ENCODE data around the gene C11orf21.

Gene C11orf21

DNA sequence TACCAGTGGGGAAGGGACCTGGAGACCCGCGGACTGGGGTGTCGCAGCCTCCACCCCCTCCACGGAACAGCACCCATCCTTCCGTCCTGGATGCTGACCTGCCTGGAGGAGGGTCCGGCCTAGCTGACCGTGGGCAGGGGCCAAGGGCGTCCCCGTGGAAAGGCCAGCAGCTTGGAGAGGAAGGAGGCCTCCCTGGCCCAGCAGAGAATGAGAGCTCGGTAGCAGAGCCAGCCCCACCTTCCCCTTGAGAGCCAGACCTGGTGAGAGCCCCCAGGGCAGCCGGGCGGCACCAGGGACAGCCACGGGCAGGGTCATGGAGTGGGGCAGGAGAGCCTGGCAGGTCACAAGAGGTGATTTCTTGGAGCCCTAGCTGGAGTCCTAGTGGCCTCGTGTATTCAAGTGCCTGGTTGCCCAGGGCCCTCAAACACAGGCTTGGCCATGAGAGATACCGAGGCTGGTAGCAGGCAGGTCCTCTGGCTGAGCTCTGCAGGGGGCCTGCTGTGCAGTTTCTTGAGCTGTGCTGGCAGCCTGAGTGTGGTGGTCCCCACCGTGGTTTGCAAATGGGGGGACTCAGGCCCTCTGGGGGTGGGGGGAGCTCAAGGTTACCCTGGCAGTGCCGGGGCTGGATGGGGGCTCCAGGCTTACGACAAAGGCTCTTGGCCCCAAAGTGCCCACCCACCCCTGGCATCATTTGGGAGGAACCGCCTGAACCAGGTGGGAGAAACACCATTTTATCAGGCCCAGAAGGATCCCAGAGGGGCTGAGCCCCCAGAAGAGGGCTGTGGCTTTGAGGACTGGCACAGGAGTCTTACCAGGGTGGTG lies 7.7 kb upstream of the C11orf21 start:
- Histone ChIP-seq H3K27me3 (ENCODE audit: control insufficient read depth, insufficient read depth, low read length) (no peaks in the 10 kb centered on the region), H3K9me3 (ENCODE audit: control insufficient read depth, low read length) (no peaks in the 10 kb centered on the region), H3K4me2 (ENCODE audit: low read length) (no peak overlapping the region), H3K27ac (no peak overlapping the region), H3K79me2 (no peaks in the 10 kb centered on the region), H3K36me3 (ENCODE audit: control insufficient read depth, insufficient read depth, low read length) (no peaks in the 10 kb centered on the region), H2AFZ (no peak overlapping the region), H3K9ac (no peak overlapping the region), H3K4me3 (ENCODE audit: low read depth, low read length) (no peak overlapping the region), H3K4me1 (no peaks in the 10 kb centered on the region)
- TF ChIP-seq, protein P1, sequence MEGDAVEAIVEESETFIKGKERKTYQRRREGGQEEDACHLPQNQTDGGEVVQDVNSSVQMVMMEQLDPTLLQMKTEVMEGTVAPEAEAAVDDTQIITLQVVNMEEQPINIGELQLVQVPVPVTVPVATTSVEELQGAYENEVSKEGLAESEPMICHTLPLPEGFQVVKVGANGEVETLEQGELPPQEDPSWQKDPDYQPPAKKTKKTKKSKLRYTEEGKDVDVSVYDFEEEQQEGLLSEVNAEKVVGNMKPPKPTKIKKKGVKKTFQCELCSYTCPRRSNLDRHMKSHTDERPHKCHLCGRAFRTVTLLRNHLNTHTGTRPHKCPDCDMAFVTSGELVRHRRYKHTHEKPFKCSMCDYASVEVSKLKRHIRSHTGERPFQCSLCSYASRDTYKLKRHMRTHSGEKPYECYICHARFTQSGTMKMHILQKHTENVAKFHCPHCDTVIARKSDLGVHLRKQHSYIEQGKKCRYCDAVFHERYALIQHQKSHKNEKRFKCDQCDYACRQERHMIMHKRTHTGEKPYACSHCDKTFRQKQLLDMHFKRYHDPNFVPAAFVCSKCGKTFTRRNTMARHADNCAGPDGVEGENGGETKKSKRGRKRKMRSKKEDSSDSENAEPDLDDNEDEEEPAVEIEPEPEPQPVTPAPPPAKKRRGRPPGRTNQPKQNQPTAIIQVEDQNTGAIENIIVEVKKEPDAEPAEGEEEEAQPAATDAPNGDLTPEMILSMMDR (IDR thresholded peaks at IDR 0.05), result no peak

DNA sequence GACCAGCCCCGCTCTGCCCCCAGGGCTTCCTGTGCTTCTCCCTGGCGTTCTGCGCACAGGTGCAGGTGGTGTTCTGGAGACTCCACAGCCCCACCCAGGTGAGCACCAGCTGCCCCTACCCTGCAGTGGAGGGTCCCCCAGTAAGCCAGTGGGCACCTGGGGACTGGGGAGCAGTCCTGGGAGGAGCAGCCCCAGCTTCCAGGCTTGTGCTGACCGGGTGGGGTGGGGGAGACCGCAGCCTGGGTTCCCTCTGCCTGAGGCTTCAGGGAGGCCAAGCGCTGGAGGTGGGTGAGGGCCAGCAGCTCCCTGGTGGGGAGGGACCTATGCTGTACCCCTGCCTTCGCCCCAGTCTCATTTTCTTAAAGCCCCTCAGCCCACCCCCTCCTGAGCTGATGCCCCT lies 7.0 kb upstream of the C11orf21 start:
- Histone ChIP-seq H3K4me1 (no peaks in the 10 kb centered on the region), H3K9me3 (ENCODE audit: control insufficient read depth, low read length) (no peaks in the 10 kb centered on the region), H3K36me3 (ENCODE audit: control insufficient read depth, insufficient read depth, low read length) (no peaks in the 10 kb centered on the region), H3K9ac (no peak overlapping the region), H2AFZ (no peak overlapping the region), H3K27ac (no peak overlapping the region), H3K4me3 (ENCODE audit: low read depth, low read length) (no peak overlapping the region), H3K27me3 (ENCODE audit: control insufficient read depth, insufficient read depth, low read length) (no peaks in the 10 kb centered on the region), H3K4me2 (ENCODE audit: low read length) (no peak overlapping the region), H3K79me2 (no peaks in the 10 kb centered on the region)
- TF ChIP-seq, protein P1 (IDR thresholded peaks at IDR 0.05), result no peak

DNA sequence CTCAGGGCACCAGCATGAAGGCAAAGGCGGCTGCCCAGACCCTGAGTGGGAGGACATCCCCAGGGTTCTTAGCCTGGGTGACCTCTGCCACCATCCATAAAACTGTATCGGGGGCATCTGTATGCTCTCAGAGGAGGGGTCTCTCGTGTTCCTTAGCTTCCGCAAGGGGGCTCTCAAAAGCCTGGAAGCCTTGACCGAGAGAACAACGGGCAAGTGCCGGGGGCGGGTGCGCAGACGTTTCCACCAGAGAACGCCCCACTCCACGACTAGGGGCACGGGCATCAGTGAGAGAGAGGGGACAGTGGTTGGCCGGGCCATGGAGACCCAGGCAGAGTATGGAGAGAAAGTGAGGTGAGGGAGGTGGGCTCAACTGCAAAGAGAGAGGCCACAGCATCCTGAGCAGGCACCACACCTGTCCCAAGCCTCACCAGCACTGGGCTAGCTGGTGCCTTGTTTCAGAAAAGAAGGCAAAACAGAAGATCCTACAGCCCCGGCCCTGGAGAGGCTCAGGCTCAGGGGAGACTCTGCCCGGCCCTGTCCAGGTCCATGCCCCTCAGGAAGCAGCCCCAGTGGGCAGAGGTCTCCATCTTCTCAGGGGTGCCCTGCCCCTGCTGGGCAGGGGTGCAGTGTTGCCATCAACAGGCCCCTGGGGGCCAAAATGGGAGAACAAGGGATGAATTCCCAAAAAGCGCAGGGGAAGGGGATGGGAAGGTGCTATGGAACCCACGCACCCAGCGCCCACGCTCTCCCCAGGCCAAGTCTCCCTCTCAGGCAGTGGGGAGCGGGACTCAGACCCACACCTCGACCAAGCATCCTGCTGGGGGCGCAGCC lies 6.0 kb upstream of the C11orf21 start:
- no peak overlapping the region for H3K4me2 ChIP-seq (ENCODE audit: low read length)
- H3K4me3 ChIP-seq (ENCODE audit: low read depth, low read length), result no peak overlapping the region
- no peaks in the 10 kb centered on the region for H3K9me3 ChIP-seq (ENCODE audit: control insufficient read depth, low read length)
- no peaks in the 10 kb centered on the region for H3K36me3 ChIP-seq (ENCODE audit: control insufficient read depth, insufficient read depth, low read length)
- H3K9ac ChIP-seq, result no peak overlapping the region
- H3K4me1 ChIP-seq, result no peaks in the 10 kb centered on the region
- no peaks in the 10 kb centered on the region for H3K79me2 ChIP-seq
- H3K27me3 ChIP-seq (ENCODE audit: control insufficient read depth, insufficient read depth, low read length), result no peaks in the 10 kb centered on the region
- H2AFZ ChIP-seq, result no peak overlapping the region
- no peak overlapping the region for H3K27ac ChIP-seq
- TF ChIP-seq, protein P1 (IDR thresholded peaks at IDR 0.05), result no peak

DNA sequence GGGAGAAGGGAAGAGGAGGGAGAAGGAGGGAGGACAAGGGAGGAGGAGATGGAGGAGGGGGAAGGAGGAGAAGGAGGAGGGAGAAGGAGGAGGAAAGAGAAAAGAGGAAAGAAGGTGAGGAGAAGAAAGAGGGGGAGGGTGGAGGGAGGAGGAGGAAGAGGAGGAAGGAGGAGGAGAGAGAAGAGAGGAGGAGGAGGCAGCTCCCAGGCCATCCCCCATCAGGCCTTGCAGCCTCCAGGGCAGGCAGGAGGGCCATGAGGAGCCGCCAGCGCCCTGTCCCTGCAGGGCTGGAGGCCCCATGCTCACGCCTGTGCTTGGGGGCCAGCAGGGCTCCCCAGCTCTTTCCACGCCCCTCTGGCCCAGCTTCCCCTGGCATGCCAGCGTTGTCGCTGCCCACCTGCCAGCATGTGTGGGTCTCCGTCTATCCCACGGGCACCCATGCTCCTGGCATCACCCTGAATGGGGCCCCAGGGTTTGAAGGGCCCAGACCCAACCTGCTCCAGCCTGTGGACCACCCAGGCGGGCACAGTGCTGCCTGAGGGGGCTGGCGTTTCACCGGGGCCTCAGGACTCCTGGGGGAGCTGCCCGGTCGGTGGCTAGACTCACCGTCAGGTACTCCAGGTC lies 5.3 kb upstream of the C11orf21 start:
- no peaks in the 10 kb centered on the region for H3K79me2 ChIP-seq
- H3K4me1 ChIP-seq, result no peaks in the 10 kb centered on the region
- no peaks in the 10 kb centered on the region for H3K36me3 ChIP-seq (ENCODE audit: control insufficient read depth, insufficient read depth, low read length)
- no peak overlapping the region for H3K4me2 ChIP-seq (ENCODE audit: low read length)
- no peaks in the 10 kb centered on the region for H3K9me3 ChIP-seq (ENCODE audit: control insufficient read depth, low read length)
- H2AFZ ChIP-seq, result no peak overlapping the region
- no peaks in the 10 kb centered on the region for H3K27me3 ChIP-seq (ENCODE audit: control insufficient read depth, insufficient read depth, low read length)
- TF ChIP-seq, protein P1 (IDR thresholded peaks at IDR 0.05), result no peak
- H3K27ac ChIP-seq, result no peak overlapping the region
- no peak overlapping the region for H3K9ac ChIP-seq
- no peak overlapping the region for H3K4me3 ChIP-seq (ENCODE audit: low read depth, low read length)
